ENCODE measurements around the gene TMEM117.

- TF ChIP-seq CTCF (IDR thresholded peaks at IDR 0.05; ENCODE audit: low read depth, low read length) (no peak), EZH2phosphoT487 (IDR thresholded peaks at IDR 0.05; ENCODE audit: low read depth) (no peak)
Observed at GRCh38 chr12:44224399-44225148, 388.7 kb downstream of the TMEM117 start.
